Loucy (cell line): ENCODE results near the gene FIBCD1.

Source experiments
- EZH2phosphoT487 ChIP-seq: fragments of 200-600 bp; IDR thresholded peaks from 2 replicates; pipeline ENCODE4 v1.6.1; 2018; ENCODE audit warnings: antibody characterized with exemption, mild to moderate bottlenecking, moderate library complexity, borderline replicate concordance
- TF ChIP-seq, protein P1 (sequence below): fragments of 200-600 bp; sonication (generic); conservative IDR thresholded peaks from 2 replicates; pipeline ENCODE4 v1.5.1; 2014; ENCODE audit warnings: mild to moderate bottlenecking, antibody characterized with exemption, low read length

DNA sequence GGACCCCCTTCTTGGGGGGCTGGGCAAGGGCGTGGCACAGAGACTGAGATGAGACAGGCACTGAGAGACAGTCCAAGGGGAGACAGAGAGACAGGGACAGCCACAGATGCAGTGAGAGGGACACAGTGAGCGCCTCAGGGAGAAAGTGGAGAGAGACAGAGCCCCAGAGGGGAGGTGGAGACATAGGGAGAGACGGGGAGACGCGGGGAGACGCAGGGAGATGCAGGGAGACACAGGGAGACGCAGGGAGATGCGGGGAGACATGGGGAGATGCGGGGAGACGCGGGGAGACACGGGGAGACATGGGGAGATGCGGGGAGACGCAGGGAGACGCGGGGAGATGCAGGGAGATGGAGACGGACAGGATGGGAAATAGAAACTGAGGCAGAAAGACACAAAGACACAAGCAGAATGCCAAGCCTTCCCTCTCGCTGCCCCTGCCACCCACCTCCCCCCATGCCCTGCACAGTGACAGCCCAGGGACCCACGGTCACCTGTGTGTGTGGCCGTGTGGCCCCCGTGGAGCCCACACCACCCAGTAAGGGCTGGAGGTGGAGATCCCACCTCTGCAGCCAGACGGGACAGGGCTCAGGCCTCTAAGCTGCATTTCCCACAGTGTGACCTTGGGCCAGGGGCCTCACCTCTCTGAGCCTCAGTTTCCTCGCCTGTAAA, 8.8 kb downstream of the FIBCD1 start:
- TF ChIP-seq, protein P1, sequence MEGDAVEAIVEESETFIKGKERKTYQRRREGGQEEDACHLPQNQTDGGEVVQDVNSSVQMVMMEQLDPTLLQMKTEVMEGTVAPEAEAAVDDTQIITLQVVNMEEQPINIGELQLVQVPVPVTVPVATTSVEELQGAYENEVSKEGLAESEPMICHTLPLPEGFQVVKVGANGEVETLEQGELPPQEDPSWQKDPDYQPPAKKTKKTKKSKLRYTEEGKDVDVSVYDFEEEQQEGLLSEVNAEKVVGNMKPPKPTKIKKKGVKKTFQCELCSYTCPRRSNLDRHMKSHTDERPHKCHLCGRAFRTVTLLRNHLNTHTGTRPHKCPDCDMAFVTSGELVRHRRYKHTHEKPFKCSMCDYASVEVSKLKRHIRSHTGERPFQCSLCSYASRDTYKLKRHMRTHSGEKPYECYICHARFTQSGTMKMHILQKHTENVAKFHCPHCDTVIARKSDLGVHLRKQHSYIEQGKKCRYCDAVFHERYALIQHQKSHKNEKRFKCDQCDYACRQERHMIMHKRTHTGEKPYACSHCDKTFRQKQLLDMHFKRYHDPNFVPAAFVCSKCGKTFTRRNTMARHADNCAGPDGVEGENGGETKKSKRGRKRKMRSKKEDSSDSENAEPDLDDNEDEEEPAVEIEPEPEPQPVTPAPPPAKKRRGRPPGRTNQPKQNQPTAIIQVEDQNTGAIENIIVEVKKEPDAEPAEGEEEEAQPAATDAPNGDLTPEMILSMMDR, result no peak
- TF ChIP-seq EZH2phosphoT487, result no peak
